GM19035 (cell line): Measurements from ENCODE around the gene FBXO10.
"Not testable (repeated sequence)": the region's sequence is repeated elsewhere in the genome, so short reads cannot be mapped to it uniquely, and the experiment has no call there.

Experiments used
- ATAC-seq: cut with Tn5 transposase; IDR thresholded peaks from one replicate; pipeline ENCODE4 v1.9.1; 2021; ENCODE audit not compliant: unreplicated experiment

Gene FBXO10

DNA sequence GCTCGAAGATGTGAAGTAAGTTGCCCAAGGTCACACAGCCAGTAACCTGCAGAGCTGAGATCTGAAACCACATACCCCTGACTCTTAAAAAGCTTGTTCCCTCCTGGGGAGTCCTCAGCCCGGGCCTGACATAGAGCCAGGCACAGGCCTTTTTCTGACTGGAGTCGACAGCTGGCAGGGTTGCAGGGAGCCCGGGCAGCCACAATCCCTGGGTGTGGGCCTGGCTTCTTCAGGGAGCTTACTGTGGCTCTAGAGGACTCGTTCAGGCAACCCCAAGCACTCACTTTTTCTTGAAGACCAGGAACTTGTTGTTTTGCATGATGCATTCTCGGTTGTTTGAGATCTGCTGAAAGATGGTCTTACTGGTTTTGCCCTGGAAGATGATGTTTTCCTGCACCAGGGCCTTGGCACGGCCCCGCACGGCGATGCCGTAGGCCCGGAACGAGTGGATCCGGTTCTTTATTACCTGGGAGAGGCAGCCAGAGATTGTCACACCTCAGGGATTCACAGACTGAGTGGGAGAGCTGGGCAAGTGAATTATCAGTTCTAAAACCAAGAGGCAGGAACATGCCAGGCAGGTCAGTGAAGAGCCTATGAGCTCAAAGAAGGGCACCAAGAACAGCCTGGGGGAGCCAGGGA, 60.4 kb downstream of the FBXO10 start:
- ATAC-seq: no peak

- no peak for ATAC-seq
Observed at GRCh38 chr9:37514999-37515398, 61.2 kb downstream of the FBXO10 start.

GRCh38 chr9:37514415-37514814, 61.8 kb downstream of the FBXO10 start:
- not testable (repeated sequence) for ATAC-seq

- ATAC-seq: no peak
Observed at GRCh38 chr9:37512437-37512836, 63.7 kb downstream of the FBXO10 start.

GRCh38 chr9:37511016-37512010, 64.9 kb downstream of the FBXO10 start:
- no peak for ATAC-seq

- ATAC-seq: not testable (repeated sequence)
Observed at GRCh38 chr9:37510053-37510452, 66.1 kb downstream of the FBXO10 start.

DNA sequence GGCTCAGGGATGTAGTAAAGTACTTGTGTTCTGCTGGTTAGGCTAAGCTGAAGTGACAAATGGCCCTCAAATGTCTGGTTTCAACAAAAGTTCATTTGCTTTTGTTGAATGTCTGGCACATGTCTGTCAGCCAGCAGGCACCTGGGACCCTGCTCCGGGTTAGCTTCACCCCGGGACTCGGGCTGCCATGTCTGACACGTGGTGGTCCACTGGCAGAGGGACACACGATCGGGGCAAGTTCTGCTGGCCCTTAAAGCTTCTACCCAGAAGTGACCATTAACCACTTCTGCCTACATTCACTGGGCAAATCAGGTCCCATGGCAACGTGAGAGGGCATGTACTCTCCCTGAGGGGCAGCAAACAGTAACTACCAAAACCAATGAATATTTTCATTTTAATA, 66.6 kb downstream of the FBXO10 start:
- ATAC-seq: no peak

DNA sequence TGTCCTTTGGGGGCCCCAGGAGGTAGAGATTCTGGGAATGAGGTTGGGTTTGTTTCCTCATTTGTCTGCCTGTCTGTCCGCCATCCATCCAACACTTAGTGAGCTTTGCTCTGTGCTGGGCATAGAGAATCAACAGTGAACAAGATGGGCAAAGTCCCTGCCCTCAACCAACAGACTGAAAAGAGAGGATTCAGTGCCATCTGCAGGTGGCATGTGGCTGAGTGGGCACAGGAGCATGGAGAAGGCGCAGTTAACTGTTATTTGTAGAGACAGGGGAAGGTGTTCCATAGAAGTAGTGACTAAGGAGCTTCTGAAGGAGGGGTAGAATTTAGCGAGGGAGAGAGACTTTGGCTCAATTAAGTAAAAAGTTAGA, 67.4 kb downstream of the FBXO10 start:
- ATAC-seq: no peak

DNA sequence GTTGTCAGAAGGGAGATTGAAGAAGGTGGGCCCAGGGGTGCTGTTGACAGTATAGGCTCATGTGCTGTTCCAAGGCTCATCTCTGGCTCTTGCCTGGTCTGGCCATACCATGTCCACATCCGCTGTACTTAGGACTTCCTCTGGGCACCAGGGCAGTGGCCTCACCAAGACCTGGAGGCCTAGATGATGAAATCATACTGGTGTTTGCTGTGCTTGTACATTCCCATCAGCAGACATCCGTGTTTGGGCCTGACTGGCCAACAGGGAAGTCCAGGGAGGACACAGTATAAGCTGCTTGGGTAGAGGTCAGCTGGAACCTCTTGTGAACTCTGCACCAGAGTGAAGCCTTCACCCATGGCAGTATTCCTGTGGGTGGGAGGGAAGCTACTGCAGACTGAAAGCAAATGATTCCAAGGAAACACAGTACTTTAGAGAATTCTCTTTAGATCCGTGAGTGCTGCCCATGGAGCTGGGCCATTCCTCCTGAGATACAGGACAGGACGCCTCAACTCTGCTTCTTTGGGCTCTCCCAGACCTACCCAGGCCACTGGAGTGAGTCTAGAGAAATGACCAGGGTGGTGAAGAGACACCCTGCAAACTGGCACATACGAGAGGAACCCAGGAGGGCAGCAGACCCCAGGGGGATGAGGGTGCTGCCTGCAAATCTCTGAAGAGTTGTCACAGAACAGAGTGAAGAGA, 67.9 kb downstream of the FBXO10 start:
- ATAC-seq: no peak

GRCh38 chr9:37507566-37508134, 68.5 kb downstream of the FBXO10 start:
- ATAC-seq: no peak

GRCh38 chr9:37504605-37505004, 71.6 kb downstream of the FBXO10 start:
- no peak for ATAC-seq

GRCh38 chr9:37503736-37504135, 72.4 kb downstream of the FBXO10 start:
- ATAC-seq: no peak

- ATAC-seq: no peak
Observed at GRCh38 chr9:37501957-37502596, 74.1 kb downstream of the FBXO10 start.

DNA sequence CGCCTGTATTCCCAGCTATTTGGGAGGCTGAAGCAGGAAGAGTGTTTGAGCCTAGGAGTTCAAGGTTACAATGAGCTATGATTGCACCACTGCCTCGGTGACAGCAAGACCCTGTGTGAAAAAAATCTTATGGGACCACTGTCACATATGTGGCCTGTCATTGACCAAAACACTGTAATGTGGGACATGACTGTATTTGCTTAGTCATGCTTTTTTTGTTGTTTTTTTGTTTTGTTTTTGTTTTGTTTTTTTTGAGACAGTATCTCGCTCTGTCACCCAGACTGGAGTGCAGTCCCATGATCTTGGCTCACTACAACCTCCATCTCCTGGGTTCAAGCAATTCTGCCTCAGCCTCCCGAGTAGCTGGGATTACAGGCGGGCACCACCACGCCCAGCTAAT, 76.9 kb downstream of the FBXO10 start:
- ATAC-seq: no peak

GRCh38 chr9:37498457-37498856, 77.7 kb downstream of the FBXO10 start:
- ATAC-seq: no peak

DNA sequence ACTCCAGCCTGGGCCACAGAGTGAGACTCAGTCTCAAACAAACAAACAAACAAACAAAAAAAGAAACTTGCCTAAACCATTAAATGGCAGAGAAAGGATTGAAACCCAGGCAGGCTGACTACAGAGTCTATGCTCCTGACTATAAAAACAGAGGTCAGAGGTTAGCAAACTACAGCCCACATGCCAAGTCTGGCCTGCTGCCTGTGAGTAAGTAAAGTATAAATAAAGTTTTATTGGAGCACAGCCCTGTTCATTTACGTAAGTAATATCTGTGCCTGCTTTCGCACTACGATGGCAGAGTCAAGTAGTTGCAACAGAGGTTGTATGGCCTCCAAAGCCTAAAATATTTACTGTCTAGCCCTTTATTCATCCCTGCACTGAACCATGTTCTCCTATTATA, 78.9 kb downstream of the FBXO10 start:
- ATAC-seq: no peak

DNA sequence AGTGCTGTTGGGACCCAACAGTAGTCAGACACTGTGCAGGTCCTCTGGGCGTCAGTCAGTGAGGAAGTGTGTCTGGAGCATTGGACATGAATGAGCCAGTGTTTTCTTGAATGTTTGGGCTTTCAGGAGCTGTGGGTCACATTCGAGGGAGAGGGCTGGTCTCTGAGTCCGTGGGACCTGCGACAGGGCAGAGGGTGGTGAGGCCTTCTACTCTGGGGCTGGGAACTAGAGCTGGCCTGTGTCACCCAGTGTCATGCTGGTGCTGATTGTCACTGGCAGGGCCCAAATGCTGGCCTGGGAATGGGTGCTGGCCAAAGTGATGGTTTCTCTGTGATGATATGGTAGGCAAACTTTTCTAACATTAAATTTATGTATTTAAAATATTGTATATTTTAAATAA, 80.2 kb downstream of the FBXO10 start:
- ATAC-seq: no peak

GRCh38 chr9:37495571-37495970, 80.6 kb downstream of the FBXO10 start:
- ATAC-seq: no peak

- no peak for ATAC-seq
Observed at GRCh38 chr9:37491939-37492338, 84.2 kb downstream of the FBXO10 start.

DNA sequence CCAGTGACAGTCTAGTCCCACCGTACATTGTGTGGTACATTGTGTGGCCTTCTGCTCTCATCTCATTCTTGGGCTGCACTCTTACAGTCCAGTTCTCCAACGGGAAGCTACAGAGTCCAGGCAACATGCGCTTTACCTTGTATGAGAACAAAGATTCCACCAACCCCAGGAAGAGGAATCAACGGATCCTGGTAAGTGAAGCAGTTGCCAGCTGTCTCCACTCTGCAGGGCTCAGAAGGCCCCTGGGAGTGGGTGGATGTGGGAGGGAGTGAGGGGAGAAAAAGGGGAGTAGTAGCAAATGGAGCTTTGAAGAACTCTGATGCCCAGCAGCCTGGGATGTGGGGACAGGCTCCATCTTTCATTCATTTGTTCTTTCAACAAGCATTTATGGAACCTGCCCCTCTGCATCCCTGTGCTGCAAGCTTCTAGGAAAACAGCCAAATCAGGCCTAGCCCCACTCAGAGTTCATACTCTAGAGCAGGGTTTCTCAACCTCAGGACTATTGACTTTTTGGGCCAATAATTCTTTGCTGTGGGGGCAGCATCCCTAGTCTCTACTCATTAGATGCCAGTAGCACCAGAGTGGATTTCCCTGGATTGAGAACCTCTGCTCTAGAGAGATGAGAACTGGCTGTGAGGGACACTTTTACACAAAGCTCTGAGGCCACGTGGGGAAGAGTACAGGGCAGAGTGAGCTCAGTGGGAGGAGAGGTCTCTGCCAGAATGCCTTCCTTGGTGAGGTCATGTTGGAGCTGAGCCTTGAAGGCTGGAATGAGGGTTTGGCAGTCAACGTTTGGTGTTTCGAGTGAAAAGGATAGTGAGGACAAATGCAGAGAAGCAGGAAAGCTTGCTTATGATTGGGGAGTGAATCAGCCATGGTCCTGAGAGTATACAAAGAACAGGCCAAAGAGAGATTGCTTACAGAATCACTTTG, 89.3 kb downstream of the FBXO10 start:
- no peak for ATAC-seq
